ENCODE results near the gene TIMP4.
A peak's percentile ranks its signal among the peaks of the same experiment; 100 is the strongest.

The TIMP4 gene

DNA sequence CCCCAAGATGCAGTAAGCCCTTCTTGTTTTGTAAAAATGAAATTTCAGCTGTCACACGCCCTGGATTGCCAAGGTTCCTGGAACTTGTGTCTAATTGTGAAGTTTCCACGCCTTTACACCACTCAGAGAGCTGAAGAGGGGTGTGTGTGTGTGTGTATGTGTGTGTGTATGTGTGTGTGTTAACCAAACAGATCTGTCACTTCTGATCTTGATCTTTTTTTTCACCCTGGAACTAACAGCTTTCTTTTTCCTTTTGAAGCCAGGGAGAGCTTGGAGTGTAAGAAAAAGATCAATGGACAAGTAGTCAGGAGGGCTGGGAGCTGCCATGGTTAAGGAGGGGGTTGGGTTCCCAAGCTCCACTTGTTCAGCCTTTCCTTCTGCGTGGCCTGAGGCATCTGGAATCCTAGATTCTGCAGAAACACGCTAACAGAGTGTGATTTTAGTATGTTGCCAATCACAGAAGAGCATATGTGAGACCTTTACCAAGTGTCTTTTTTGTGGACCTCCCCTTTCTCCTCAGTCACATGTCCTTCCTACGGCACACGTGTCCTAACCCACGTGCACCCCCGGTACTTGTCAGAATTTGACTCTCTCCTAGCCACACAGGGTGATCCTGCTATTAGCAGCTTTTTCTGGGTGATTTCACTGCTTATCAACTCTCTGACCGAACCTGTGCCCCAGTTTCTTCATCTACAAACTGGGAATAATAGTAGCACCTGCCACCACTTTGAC lies 11.5 kb downstream of the TIMP4 start:
- no peak for DNase-seq (ENCODE audit: low spot score)

DNA sequence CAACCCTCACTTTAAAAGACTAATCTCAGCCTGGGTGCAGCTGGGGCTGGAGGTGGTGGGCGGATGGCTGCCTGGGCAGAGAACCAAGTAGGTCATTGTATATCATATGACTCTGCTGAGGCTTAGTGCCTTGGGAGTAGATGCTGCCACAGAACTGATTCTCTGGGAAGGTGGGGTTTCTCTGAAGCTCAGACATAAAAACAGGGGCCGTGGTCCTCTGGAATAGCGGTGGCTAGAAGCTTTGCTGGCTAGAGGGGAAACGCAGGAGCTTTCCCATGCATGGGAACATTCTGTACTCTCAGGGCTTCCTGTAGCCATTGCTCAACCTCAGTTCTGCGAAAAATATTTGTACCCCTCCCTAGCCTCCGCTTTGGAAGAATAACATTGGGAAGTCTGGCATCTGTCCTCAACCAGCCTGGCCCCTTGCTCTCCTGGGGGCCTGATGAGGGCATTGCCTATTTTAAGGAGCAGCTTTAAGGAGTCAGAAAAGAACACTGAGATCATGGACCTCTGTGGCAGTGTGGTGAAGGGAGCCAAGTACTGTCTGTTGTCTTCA lies 14.7 kb downstream of the TIMP4 start:
- DNase-seq (ENCODE audit: low spot score) = no peak

DNA sequence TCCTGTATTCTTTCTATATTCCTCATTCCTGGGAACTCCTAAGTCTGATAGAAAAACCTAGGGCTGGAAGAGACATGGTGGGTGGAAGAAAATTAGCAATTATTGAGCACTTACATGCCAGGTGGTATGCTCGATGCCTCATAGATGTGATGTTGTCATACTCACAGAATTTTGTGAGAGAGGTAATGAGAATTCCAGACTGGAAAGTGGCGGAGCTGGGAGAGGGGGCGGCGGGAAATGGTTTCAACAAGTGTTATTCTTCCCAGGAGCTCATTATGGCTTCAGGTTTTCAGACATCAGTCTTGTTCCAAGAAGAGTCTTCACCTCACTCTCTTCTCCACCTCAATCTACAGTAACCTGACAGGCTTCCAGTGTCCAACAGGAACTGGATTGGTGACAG lies 16.2 kb downstream of the TIMP4 start:
- DNase-seq (ENCODE audit: low spot score) = no peak

DNA sequence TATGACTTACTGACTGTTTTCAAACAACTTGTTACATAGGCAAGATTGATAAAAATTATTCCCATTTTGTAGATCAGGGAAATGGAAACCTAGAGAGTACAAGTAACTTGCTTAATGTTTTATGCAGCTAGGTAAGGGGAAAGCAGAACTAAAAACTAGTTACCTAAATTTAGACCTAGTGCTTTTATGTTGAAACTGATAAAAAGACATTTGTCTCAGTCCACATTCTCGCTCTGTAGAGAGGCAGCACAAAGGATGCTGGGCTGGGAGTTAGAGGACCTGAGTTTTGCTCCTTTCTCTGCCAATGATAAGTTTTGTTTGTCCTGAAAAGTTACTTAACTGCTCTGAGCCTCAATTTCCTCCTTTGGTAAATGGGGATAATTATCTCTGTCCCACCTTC lies 17.4 kb downstream of the TIMP4 start:
- DNase-seq (ENCODE audit: low spot score) = no peak

DNA sequence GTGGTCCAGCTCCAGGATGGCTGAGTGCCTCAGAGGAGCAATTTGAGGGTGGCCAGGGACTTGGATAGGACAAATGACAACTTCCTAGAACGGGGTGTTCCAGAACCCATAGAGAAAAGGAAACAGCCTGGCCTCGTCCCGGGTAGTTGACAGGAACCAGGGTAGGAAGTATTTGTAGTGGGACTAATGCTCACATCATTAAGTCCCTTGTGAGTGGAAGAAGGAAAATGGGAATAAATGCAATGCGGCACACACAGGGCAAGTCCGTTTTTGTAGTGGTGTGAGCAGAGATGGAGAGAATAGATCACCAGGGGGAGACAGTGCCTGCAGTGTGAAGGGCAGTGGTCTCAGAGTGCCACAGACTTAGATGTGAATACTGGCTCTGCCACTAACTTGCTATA lies 19.6 kb downstream of the TIMP4 start:
- DNase-seq (ENCODE audit: low spot score) = no peak

DNA sequence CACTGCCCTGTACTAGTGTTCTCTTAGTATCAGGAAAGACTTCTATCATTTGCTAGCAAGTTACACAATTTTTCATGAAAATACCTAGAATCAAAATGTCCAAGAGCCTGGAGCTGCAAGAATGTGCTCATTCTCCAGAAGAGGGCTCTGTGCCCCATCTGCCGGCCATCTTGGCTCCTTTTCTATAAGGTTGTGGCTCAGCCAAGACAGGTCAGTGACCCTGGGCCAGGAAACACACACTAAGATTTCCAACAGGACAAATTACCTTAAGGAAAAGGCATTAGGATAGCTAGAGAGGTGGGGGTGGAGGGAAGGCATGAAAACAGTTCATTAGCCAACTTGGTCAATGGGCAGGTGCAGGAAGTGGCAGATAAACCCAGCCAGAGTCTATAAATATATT lies 20.7 kb downstream of the TIMP4 start:
- peak; percentile 2 for DNase-seq (ENCODE audit: low spot score)

DNA sequence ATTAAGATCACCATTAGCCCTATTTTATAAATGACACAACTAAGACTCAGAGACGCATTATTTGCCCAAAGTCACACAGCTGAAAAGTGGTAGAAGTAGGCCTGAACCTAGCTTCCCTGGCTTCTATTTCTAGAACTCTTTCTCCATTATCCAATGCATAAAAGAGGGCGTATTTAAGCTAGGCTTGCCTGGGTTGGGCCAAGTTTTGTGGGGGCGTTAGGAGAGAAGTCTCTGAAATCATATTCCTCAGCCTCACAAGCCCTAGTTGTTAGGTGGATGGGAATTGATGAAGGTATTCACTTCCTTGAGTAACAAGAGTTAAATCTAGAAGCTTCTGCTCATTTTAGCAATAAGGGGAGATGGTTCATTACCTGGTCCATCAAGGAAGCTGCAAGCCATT lies 22.3 kb downstream of the TIMP4 start:
- no peak for DNase-seq (ENCODE audit: low spot score)

DNA sequence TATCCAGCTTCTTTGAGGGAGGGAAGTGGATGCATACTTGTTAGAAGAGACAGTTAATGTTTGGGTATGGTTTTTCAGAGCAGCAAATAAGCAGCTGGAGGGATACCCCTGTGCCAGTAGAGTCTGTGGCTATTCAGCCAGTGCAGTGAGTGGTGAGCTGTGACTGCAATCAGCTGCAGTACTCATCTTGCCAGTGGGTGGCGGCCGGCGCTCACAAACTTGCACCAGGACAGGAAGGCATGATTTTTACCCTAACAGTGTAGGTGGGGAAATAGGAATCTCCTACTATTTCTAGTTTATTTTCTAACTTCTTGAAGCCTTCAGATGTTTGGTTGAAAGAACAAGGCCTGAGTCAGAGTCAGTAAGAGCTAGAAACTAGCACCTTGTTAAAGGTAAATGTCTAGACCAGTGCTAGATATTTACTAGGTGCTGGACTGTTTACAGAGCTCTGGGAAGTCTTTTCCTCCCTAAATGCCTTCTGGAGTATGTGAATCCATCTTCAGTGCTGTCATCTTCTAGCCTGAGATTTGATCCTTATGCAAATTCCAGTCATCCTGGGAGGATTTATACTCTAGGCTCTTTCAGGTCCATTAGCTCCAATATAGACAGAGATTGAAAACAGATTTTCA lies 23.6 kb downstream of the TIMP4 start:
- DNase-seq (ENCODE audit: low spot score) = peak; percentile 50

DNA sequence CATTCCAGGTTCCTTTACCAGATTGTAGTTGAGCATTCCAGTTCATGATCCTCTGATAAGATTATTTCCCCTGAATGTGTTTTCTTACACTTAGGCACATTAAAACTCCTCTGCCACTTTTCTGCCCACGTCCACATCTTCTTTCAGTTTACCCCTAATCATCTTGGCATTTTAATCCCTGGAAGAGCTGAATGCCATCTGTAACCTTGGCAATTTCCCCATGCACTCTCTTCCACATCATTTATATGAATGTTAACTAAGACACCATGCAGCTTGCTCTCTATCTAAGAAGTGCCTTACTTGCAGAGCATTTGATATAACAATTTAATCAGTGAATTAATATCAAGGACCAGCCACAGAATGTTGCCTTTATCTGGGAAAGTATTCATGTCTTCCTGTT lies 25.8 kb downstream of the TIMP4 start:
- DNase-seq (ENCODE audit: low spot score) = no peak

DNA sequence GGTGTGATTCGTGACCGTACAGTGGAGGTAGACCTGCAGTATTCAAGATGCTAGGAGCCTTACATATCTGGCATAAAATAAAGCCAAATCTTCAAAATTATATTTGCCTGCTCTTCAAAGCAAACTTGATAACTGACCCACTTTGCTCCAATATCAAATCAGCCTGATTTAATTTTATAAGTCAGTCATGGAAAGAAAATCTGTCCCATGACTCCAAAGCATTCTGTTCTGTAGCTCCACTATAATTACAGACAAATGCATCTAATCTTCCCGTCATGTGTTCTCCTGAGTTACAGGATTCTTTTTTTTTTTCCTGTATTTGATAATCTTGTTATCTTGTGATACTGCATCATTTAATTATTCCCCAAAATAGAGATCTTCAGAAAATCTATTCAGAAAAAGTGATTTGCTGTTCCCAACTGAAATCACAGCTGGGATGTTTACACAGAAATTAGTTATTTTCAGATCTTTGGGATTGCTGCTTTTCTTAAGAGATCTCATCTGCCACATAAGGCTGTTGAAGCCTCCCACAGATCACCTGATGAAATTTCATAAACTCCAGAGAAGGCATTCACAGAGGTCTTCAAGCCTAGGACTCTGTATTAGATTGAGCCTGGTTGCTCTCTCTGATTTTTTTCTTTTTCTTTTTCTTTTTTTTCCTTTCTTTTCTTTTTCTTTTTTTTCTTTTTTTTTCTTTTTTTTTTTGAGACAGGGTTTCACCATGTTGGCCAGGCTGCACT lies 27.2 kb downstream of the TIMP4 start:
- DNase-seq (ENCODE audit: low spot score) = no peak

DNA sequence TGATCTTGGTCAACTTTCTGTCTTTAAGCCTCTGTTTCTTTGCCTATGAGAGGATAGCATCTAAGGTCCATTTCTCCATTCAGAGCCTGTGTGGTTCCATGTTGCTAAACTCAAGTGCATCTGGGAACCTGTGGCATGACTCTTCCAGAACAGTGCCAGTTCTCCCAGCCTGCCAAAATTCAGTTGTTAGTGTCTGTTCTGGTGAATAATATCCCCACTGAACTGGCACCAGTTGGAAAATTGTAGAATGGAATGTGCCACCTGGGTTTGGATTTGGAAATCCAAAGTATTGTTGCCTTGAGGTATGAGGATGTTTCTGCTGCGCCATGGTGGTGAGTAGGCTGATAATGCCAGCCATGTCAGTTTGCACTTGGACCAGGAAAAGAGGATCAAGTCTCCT lies 31.3 kb downstream of the TIMP4 start:
- no peak for DNase-seq (ENCODE audit: low spot score)

DNA sequence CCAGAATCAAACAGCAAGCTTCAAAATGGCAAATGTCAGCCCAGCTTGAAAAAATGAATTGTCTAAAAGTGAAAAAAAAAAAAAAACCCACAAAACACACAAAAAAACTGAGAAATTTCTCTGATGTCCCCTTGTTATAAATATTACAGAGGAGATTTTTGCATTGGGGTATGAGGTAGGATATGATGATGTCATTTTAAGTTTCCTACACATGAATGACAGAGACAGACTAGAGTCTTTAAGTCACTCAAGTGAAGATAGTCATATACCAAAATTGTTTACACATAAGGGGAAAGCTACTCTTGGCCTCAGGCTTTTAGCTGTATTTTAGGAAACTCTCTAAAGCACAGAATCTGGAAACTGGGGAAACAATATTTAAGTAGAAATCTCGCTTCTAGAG lies 32.9 kb downstream of the TIMP4 start:
- no peak for DNase-seq (ENCODE audit: low spot score)

DNA sequence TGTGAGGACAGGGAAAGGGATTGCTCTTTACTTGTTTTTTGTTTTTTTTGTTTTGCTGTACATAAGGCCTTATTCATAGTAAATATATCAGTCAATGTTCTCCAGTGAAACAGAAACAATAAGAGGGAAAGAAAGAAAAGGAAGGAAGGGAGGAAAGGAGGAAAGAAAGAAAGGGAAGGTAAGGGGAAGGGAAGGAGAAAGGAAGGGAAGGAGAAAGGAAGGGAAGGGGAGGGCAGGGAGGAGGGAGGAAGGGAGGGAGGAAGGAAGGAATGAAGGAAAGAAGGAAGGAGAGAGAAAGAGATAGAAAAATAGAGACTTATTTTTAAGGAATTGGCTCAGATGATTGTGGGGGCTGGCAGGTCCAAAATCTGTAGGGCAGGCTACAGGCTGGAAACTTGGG lies 37.2 kb downstream of the TIMP4 start:
- DNase-seq (ENCODE audit: low spot score) = no peak

DNA sequence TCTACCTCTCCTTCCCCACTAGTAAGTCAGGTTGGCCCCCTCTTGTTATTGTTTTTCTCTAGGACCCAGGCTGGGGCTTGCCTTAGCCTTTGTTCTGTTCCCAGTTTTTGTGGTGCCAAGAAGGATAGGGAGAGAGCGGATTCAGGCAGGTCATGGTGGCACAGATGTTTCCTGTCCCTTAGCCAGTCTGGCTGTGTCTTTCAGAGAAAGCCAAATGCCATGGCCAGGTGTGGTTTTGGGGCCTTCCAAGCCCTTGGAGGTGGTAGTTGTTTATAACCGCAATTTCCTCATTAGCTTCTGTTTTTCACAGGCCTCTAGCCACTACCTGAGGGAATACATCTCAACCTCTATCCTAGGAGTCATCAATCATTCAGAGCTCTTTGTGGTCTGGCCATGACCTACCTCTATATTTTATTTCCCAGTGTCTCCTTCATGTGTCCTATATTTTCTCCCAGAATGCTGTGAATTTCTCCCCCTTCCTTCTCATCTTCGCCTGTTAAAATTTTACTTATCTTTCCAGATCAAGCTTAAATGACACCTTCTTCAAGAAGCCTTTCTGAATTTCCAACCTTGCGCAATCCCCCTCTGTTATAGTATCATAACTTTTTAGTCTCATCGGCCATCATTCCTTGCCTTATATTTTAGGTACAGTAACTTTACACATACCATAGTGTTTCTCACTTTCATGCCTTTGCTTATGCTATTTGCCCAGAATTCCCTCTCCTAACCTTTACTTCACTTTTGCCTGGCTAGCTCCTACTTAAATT lies 38.2 kb downstream of the TIMP4 start:
- no peak for DNase-seq (ENCODE audit: low spot score)

DNA sequence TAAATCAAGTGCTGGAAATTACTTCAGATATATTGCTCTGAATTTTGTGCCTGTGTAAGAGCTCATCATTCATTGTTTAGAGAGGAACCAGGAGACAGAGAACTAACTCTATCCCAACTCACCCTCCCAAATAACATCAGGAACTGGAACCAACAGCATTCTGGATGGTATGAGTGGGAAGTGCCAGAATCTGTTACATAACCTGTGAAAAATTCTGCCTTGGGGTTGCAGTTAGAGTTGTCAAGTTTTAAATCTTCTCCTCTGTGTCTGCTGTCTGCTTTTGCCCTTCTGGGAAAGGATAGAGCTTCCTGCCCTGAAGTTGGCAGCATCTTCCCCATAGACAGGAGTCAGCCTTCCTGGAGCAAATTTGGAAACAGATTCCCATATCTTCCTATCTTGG lies 41.2 kb downstream of the TIMP4 start:
- DNase-seq (ENCODE audit: low spot score) = no peak

DNA sequence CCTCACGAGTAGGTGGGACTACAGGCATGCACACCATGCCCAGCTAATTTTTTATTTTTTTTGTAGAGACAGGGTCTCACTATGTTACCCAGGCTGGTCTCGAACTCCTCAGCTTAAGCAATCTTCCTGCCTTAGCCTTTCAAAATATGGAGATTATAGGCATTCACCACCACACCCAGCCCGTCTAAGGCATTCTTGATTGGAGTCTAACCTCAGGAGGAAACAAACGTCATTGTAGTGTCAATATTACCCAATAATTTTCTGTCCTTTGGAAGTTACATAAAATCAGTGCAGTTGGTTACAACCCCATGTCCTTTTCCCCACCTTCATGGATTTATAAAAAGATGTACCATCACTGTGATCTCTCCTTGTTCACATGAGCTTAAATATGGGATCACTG lies 41.8 kb downstream of the TIMP4 start:
- DNase-seq (ENCODE audit: low spot score) = no peak

DNA sequence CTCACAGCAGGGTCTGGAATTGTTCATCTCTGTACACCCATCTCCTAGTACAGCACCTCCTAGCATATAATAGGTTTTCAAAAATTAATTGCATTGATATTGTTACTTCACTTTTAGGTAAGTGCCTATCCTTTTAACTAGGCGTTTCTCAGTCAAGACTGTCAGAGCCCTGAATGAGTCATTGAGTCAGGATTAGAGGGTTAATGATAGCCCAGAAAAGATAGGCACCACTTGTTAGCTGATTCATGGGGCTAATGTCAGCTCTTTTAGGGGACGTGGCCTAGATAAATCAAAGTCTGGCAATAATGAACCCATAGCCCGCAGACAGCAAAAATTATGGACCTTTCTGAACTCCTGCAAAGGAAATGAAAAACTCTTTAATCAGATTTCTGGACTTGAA lies 42.9 kb downstream of the TIMP4 start:
- DNase-seq (ENCODE audit: low spot score) = no peak

DNA sequence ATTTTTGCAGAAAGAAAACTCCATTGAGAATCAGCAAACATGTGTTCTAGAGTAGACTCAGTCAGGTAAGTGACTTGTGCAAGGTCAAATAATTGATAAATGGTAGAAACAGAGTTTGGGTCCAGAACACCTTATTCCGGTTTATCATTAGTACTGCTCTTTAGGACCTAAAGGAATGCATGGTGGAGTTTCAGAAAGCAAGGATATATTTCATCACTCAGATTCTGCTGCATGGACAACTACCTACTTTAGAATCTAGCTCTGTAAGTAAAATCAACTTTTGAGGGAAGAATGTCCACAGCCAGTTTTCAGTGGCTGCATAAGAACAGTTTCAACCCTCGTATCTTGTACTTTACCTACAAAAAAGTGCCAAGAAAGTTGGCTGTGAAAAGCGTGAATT lies 43.6 kb downstream of the TIMP4 start:
- no peak for DNase-seq (ENCODE audit: low spot score)

DNA sequence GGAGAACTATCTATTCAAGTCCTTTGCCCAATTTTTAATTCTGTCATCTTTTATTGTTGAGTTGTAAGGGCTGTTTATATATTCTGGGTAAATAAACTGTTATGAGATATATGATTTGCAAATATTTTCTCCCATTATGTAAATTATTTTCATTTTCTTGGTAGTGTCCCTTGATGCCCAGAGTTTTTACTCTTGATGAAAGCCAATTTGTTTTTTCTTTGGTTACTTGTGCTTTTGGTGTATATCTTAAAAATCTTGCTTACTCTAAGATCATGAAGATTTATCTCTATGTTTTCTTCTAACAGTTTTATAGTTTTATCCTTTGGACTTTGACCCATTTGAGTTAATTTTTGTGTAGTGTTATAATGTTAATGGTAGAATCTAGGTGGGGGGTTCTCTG lies 44.5 kb downstream of the TIMP4 start:
- no peak for DNase-seq (ENCODE audit: low spot score)

DNA sequence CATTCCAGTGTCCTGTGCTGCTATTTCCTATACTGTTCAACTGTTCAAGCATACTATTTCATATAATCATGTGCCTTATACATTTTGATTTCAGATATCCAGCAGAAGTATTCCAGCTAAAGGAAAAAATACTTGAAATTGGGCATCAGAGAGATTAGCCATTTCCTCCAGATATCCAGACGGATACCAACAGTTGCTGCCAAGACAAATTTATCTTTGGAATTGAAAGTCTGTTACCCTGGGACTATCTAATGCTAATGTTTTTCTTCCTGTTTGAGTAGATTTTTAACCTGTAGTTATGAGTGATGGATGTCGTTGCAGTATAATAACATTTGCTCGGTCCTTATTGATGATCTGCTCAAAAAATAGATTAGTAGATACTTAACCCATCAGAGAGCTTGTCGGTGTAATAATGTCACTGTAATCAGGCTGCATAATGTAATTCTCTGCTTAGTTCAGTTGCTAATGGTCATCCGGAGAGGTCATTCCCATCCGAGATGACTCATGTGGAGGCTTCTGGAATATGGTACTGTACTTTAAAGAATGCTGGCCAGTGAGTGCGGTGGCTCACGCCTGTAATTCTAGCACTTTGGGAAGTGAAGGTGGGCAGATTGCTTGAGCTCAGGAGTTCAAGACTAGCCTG lies 51.5 kb downstream of the TIMP4 start:
- no peak for DNase-seq (ENCODE audit: low spot score)
